DMS53 (cell line): ENCODE measurements around the gene GEMIN5.
A peak's percentile ranks its signal among the peaks of the same experiment; 100 is the strongest.

ENCODE experiments used
- DNase-seq: peaks from one replicate; lab custom pipeline; 2025; lab: John Stamatoyannopoulos, UW

Gene GEMIN5

DNA sequence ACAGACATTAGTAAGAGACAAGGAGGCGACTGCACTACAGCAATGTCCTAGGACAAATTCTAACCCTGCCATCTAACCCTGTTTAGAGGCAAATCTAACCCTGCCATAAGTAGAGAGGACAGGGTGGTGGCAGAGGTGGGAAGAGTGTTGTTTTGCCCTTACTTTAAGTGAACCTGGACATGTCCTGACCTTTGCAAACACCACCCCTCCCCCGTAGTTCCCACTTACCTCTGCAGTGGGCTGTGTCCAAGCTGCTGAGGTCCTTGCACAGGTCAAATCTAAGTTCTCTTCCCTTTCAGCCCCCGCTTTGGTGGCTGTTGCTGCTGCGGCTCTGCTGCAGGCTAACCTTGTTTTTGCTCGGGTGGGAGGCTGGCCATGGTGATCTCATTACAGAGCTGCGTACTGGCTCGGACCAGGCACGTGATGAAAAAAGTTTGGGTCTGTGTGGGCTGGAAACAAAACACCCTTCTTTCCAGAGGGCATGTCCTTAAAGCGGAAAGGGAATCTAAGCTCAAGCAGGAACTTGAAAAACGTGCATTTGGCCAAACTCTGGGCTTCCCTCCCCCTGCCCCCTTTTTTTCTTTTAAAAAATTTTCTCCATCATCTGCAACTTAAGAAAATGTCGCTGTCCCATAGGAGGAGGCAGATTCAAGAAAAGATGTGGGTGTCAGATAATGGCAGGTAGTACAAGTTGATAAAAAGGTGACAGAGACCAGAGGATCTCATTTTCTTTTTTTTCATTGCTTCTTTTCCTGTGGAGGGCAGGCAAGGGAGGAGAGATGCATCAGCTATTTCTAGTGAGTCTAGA lies 87.6 kb downstream of the GEMIN5 start, which contains the start of gene FAXDC2:
Gene FAXDC2, minus strand, starts transcription at position 349 of the 808 bp plus-strand sequence. CDS start 12,425 bp downstream, outside the sequence.
- DNase-seq = no peak

DNA sequence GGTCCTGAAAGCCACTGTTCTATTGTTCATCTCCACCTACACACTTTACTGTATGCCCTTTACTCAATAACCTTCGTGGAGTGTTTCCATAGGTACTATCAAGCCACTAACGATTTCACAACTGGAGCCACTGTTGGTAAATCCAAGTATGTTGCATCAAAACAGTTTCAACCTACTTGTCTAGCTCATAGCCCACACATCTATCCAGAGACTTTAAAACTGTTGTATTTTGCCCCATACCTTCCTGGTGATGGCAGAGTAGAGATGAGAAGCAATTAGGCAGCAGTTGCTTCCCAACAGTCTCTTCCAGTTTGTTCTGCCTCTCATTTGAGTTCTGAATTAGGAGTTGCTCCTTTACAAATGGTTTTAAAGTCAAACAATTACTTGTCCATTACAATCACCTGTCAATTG lies 88.2 kb downstream of the GEMIN5 start:
- no peak for DNase-seq

DNA sequence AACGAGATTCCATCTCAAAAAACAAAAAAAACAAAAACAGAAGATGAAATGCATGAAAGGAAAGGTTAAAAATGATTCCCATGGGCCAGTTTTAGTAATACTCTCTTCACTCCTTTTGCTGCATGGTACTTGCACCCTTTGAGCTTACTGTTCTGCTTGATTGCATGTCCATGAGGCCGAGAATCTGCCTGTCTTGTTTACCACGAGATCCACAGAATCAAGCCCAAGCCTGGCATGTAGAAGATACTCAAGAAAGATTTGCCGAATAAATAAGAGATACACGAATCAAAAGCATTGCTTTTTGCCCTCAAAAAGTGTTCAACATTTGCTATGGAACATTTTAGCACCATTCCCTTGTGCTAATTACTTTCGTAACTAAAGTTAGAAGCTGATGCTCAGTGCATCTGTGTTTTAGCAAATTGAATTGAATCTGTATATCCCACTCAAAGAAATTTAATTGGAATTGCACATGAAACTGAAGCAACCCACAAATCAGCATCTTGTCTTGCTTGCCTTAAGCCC lies 88.7 kb downstream of the GEMIN5 start:
- DNase-seq = no peak

DNA sequence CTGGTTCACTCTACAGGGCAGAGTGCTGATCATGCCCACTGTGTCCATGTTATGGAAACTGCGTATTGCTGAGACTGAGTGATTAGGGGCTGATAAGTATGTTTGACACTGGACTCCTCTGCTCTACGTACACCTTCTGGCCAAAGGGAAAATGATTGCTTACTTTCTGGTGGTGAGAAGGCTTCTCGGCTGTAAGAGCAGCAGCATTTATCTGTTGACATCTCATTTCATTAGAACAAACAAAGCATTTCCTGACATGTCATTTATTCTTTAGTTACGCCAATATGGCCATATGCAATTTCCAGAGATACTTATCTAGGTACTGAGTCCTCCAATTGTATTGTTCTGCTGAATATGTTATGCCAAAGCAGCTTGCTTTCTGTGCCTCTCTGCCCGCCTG lies 93.2 kb downstream of the GEMIN5 start:
- peak; percentile 35 for DNase-seq

DNA sequence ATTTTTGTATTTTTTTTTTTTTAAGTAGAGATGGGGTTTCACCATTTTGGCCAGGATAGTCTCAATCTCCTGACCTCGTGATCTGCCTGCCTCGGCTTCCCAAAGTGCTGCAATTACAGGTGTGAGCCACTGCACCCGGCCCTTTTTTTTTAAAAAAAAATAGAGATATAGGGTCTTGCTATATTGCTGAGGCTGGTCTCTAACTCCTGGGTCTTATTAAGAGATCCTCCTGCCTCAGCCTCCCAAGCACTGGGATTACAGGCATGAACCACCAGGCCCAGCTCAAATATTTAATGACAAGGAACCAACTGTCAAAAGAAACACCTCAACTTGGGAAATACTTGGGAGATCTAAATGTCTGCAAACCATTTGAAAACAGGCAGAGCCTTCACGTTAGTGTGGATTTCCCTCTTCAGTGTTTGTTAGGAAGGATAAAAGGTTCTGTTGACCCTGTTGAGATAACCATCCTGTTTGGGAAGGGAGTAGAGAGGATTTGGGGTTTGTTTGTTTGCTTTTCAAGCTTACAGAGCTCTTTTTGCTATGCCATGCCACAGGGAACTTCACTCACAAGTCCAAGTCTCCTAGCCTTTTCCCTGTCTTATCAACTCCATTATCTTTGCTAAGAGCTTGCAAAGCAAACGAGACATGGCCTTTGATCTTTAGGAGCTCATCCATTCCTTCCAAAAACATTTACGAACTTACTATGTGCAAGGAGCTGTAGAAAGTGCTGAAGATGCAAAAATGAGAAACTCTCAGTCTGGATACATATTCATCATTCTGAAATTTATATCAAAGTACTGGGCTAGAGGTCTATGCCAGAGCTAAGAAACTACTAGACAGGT lies 95.1 kb downstream of the GEMIN5 start:
- no peak for DNase-seq

DNA sequence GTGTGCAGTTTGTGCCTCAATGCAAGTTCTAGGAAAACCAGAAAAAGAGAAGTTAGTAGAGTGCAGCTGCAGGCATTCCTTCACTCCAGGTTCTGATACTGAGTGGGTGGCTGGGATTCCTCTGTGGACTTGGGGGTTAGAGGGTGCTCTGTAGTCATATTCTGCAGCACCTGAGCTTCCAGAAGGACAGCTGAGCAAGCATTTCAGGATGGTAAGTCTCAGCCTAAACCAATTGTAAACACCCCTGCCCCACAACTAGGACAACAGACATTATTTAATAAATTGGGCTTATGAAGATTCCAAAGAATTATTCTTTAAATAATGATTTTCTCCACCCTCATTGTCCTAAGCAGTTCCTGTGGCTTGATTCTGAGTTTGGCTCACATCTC lies 96.7 kb downstream of the GEMIN5 start:
- DNase-seq = no peak

DNA sequence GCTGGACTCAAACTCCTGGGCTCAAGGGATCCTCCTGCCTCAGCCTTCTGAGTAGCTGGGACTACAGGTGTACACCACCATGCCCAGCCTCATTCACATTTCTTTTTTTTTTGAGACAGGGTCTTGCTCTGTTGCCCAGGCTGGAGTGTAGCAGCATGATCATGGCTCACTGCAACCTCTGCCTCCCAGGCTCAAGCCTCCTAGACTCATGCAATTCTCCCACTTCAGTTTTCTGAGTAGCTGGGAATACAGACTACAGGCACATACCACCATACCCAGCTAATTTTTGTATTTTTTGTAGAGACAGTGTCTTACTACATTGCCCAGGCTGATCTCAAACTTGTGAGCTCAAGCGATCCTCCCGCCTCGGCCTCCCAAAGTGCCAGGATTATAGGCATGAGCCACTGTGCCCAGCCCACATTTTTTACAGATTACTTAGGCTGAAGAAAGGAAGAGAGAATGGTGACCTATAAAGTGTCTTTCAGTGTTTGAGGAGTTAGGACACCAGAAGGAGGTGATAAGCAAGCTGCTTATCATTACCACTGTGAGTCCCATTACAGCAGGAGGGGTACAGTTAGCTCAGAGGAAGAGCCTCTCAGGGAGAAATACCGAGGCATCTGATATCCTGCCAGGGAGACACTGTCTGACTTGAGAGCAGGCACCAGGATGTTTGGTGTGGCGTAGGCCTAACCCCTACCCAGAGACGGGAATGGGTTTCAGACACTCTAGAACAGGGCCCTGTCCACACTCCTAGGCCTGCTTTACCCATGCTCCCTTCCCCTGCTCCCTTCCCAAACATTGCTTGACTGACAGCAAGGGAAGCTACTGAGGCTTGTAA lies 97.4 kb downstream of the GEMIN5 start:
- DNase-seq = no peak
